Naive B cell (primary cell): Measurements from ENCODE around the gene MDFI. TPM values are rescaled to one million over a fixed set of nuclear protein-coding genes. Genes with fewer than 3 reads are reported as not detected.
A peak's percentile ranks its signal among the peaks of the same experiment; 100 is the strongest.

Experiments
- ATAC-seq, 2 donors: fragments of 150-1000 bp; cut with Tn5 transposase; 2 replicates each; pipeline ENCODE4 v1.10.0; 2021; ENCODE audit warnings: low read depth in 2 of 2, mild to moderate bottlenecking in 2 of 2, moderate library complexity in 2 of 2
- DNase-seq: peaks from one replicate; pipeline ENCODE4 v3.0.0; 2022
- H3K27ac Mint-ChIP-seq, 6 donors: one replicate each; pipeline ENCODE4 v1.8.0; 2020 to 2022; ENCODE audit warnings: mild to moderate bottlenecking in 6 of 6, mixed read lengths in 6 of 6, moderate library complexity in 5 of 6, inconsistent platforms in 2 of 6
- H3K27me3 Mint-ChIP-seq, 3 donors: one replicate each; pipeline ENCODE4 v1.8.0; 2021 to 2022; ENCODE audit warnings: mixed read lengths in 3 of 3, mild to moderate bottlenecking in 1 of 3
- H3K36me3 Mint-ChIP-seq, 2 donors: one replicate each; pipeline ENCODE4 v1.8.0; 2020 to 2022; ENCODE audit warnings: mixed read lengths in 2 of 2, inconsistent platforms in 1 of 2, mild to moderate bottlenecking in 1 of 2
- H3K4me1 Mint-ChIP-seq, 3 donors: one replicate each; pipeline ENCODE4 v1.8.0; 2020 to 2022; ENCODE audit warnings: mixed read lengths in 3 of 3, inconsistent platforms in 1 of 3, mild to moderate bottlenecking in 1 of 3, moderate library complexity in 1 of 3
- H3K4me3 Mint-ChIP-seq, 8 donors: one replicate each; pipeline ENCODE4 v1.8.0; 2020 to 2022; ENCODE audit warnings: mild to moderate bottlenecking in 8 of 8, mixed read lengths in 8 of 8, moderate library complexity in 8 of 8, inconsistent platforms in 2 of 8
- H3K9me3 Mint-ChIP-seq, 7 donors: one replicate each; pipeline ENCODE4 v1.8.0; 2020 to 2022; ENCODE audit warnings: mixed read lengths in 7 of 7, mild to moderate bottlenecking in 5 of 7, inconsistent platforms in 2 of 7, moderate library complexity in 1 of 7
- polyA plus RNA-seq, 6 donors: library from polyadenylated mRNA; unstranded; fragments of 300-500 nt; fragmentation: Illumina TruSeq; gene quantifications; one replicate each; pipeline ENCODE4 v1.2.3, GENCODE V29; 2021; ENCODE audit warnings: low read depth in 6 of 6

Gene MDFI
- polyA plus RNA-seq, 6 donors from 2014 or later = not detected

GRCh38 chr6:41597246-41598000 lies 40.8 kb upstream of the MDFI start:
- H3K36me3 Mint-ChIP-seq = no peaks in the 10 kb centered on the region
- no peaks in the 10 kb centered on the region for H3K9me3 Mint-ChIP-seq
- H3K4me3 Mint-ChIP-seq = no peak overlapping the region
- H3K27ac Mint-ChIP-seq = peak overlapping the region in 1 of 6 donors; percentile 24
- no peak for DNase-seq
- no peaks in the 10 kb centered on the region for H3K27me3 Mint-ChIP-seq
- H3K4me1 Mint-ChIP-seq = peaks cover 0 to 3% (median 0%) of the 10 kb centered on the region in 3 donors
- no peak for ATAC-seq

- Mint-ChIP-seq H3K36me3 (no peaks in the 10 kb centered on the region), H3K27ac (no peak overlapping the region), H3K9me3 (no peaks in the 10 kb centered on the region), H3K4me3 (no peak overlapping the region), H3K4me1 (peaks cover 6 to 13% (median 7%) of the 10 kb centered on the region in 3 donors), H3K27me3 (no peaks in the 10 kb centered on the region)
- no peak for DNase-seq
- ATAC-seq = no peak
Observed at GRCh38 chr6:41598670-41599014, 39.6 kb upstream of the MDFI start.

GRCh38 chr6:41599015-41599851 lies 39.0 kb upstream of the MDFI start:
- no peaks in the 10 kb centered on the region for H3K36me3 Mint-ChIP-seq
- DNase-seq (no peak), ATAC-seq (no peak)
- no peaks in the 10 kb centered on the region for H3K27me3 Mint-ChIP-seq
- no peak overlapping the region for H3K4me3 Mint-ChIP-seq
- peaks cover 6 to 13% (median 7%) of the 10 kb centered on the region in 3 donors for H3K4me1 Mint-ChIP-seq
- H3K27ac Mint-ChIP-seq = peak overlapping the region in 1 of 6 donors; percentile 74
- no peaks in the 10 kb centered on the region for H3K9me3 Mint-ChIP-seq

DNA sequence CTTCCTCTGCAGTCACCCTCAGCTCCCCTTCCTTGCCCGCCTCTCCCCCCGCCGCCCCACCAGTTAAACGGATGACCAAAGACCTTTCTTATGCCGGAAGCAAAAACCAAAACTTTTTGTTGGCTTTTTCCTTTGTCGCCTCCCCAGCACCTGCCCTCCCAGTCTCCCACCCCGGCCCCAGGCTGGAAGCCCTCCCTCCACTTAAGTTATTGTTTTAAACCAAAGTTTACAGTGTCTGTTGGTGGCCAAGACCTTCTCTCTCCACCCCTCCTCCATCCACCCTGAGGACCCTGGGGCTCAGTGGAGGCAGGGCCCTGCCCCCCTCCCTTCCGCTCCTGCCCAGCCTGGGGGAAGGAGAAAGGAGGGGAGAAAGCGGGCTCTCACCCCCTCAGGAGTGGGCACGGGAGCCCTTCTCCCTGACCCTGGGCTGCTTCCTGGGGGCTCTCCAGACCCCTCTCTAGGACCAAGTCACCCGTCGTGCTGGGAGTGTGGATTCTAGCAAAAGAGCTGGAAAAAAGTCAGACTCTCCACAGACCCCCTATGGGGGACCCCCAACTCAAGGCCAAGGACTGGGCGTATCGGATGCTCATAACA lies 38.3 kb upstream of the MDFI start:
- no peak overlapping the region for H3K4me3 Mint-ChIP-seq
- DNase-seq (no peak), ATAC-seq (no peak)
- peaks cover 0 to 3% (median 1%) of the 10 kb centered on the region in 3 donors for H3K27me3 Mint-ChIP-seq
- no peaks in the 10 kb centered on the region for H3K36me3 Mint-ChIP-seq
- peaks cover 6 to 13% (median 7%) of the 10 kb centered on the region in 3 donors for H3K4me1 Mint-ChIP-seq
- H3K27ac Mint-ChIP-seq = peak overlapping the region in 1 of 6 donors; percentile 44
- no peaks in the 10 kb centered on the region for H3K9me3 Mint-ChIP-seq

DNA sequence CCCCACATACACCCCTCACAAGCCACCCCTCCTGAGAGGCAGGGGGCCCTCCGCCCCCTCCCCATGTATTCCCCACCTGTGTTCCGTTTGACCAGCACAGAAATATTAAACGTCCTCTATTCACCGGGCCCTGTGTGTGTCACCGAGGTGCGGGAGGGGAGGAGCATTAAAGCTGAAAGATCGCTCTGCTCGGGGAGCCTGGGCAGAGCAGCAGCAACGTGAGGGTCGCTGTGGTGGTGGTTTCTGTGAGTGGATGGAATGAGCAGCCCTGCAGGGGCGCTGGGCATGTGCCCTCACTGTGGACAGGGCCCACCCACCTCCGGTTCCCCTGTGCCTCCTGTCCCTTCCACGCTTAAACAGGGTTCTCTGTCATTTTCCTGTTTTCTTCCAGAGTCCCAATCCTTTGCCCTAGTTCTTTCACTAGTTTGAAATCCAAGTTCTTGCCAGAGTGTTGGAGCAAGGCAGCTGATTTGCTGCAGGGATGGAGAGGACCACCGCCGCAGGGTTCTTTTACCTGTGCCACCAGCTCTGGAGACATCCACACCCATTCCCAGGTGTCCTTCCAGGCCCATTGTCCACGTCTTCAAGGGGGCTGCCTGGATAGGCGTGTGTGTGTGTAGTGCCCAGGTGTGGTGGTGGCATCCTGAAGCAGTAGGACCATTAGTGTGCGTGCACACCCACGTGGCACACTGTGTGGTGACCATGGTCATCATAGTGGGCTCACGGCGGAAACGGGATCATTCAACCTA lies 37.6 kb upstream of the MDFI start:
- H3K27ac Mint-ChIP-seq = peak overlapping the region in 2 of 6 donors; percentile 44 to 90
- no peak for DNase-seq
- peaks cover 1 to 10% (median 4%) of the 10 kb centered on the region in 3 donors for H3K27me3 Mint-ChIP-seq
- ATAC-seq = no peak
- no peaks in the 10 kb centered on the region for H3K36me3 Mint-ChIP-seq
- peaks cover 6 to 13% (median 7%) of the 10 kb centered on the region in 3 donors for H3K4me1 Mint-ChIP-seq
- H3K4me3 Mint-ChIP-seq = no peak overlapping the region
- H3K9me3 Mint-ChIP-seq = no peaks in the 10 kb centered on the region

DNA sequence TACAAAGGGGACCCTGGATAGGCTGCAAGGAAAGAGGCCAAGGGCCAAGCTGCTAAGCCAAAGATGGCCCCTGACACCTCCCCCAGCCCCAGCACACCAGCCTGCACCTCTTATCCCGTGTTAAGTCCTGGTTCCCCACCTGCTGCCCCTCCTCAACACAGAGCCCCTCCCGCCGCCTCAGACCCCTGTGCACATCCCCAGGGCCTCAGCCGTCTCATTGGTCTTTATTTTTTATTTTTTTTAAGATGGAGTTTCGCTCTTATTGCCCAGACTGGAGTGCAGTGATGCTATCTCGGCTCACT lies 37.1 kb upstream of the MDFI start:
- H3K27me3 Mint-ChIP-seq = peaks cover 4 to 15% (median 7%) of the 10 kb centered on the region in 3 donors
- no peaks in the 10 kb centered on the region for H3K36me3 Mint-ChIP-seq
- ATAC-seq = no peak
- no peak for DNase-seq
- H3K4me3 Mint-ChIP-seq = no peak overlapping the region
- peaks cover 6 to 13% (median 7%) of the 10 kb centered on the region in 3 donors for H3K4me1 Mint-ChIP-seq
- H3K27ac Mint-ChIP-seq = peak overlapping the region in 1 of 6 donors; percentile 90
- H3K9me3 Mint-ChIP-seq = no peaks in the 10 kb centered on the region

DNA sequence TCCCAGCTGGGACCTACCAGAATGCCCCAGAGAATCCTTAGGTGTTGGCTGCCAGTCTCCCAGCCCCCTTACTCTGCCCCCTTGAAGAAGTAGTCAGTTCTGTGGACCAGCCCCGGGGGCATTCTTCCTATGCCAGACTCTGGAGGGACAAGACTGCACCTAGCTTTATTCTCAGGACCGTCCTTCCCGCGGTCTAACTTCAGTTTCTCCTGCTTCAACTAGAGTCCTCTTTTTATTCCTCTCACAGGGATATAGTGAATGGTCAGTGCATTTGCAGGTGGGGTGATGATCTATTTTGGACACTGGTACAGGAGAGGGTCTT lies 35.9 kb upstream of the MDFI start:
- DNase-seq (no peak), ATAC-seq (no peak)
- H3K4me1 Mint-ChIP-seq = peaks cover 6 to 13% (median 7%) of the 10 kb centered on the region in 3 donors
- H3K27ac Mint-ChIP-seq = no peak overlapping the region
- H3K4me3 Mint-ChIP-seq = no peak overlapping the region
- no peaks in the 10 kb centered on the region for H3K9me3 Mint-ChIP-seq
- no peaks in the 10 kb centered on the region for H3K36me3 Mint-ChIP-seq
- peaks cover 4 to 21% (median 13%) of the 10 kb centered on the region in 3 donors for H3K27me3 Mint-ChIP-seq

DNA sequence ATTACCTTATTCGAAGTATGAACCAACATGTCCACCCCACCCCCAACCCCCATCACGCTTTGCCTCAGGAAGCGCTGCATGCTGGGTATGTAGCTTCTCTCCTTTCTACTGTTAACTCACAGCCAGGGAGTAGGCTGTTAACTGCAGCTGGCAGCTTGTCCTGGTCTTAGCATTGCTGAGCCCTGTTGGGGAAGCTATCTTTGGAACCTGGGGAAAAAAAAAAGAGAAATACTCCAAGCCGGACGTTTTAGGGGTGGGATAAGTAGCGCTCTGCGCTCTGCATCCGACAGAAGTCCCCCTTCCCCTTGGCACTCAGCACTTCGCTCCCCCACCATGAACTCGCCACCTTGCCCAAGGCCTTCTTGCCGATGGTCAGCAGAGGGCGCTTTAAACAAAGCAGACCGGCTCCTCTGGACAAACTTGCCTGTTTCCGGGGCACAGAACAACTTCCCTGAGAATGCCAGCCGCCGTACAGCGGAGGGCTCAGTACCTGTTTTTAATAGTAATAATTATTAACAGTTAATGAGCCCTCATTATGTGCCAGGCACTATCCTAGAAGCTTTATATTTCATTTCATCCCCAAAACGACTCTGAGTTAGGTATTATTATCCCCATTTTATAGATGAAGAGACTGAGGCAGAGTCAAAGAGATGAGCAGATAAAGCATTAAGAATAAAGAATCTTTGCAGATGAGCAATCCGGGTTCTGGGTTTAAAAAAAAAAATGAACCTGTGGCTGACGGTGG lies 35.2 kb upstream of the MDFI start:
- Mint-ChIP-seq H3K27me3 (peaks cover 4 to 21% (median 13%) of the 10 kb centered on the region in 3 donors), H3K9me3 (no peaks in the 10 kb centered on the region), H3K27ac (peak overlapping the region in 3 of 6 donors; percentile 1 to 53 (median 44)), H3K4me3 (peak overlapping the region in 2 of 8 donors; percentile 16 to 79), H3K36me3 (no peaks in the 10 kb centered on the region), H3K4me1 (peaks cover 6 to 13% (median 7%) of the 10 kb centered on the region in 3 donors)
- DNase-seq (peak; percentile 75), ATAC-seq (peak; percentile 87 to 91)

DNA sequence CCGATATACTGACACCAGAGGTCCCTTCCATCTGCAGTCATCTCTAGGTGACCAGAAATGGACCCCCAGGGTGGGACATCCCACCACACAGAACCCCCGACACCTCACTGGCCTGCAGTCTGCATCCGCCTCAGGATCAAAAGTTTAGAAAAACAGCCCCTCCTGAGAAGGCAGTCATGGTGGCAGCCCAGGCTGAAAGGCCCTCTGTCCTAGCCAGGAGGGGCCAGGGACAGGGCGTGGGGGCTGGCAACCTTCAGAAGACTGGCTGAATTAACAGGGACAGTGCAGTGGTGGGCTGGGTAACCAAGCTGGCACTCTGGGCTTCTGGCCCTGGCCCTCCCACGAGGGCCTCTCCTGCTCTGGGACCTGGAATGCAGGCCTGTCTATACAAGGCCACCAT lies 34.3 kb upstream of the MDFI start:
- DNase-seq (no peak), ATAC-seq (no peak)
- peak overlapping the region in 1 of 8 donors; percentile 56 for H3K4me3 Mint-ChIP-seq
- peaks cover 6 to 13% (median 7%) of the 10 kb centered on the region in 3 donors for H3K4me1 Mint-ChIP-seq
- no peak overlapping the region for H3K27ac Mint-ChIP-seq
- H3K36me3 Mint-ChIP-seq = no peaks in the 10 kb centered on the region
- H3K9me3 Mint-ChIP-seq = no peaks in the 10 kb centered on the region
- peaks cover 4 to 21% (median 13%) of the 10 kb centered on the region in 3 donors for H3K27me3 Mint-ChIP-seq

DNA sequence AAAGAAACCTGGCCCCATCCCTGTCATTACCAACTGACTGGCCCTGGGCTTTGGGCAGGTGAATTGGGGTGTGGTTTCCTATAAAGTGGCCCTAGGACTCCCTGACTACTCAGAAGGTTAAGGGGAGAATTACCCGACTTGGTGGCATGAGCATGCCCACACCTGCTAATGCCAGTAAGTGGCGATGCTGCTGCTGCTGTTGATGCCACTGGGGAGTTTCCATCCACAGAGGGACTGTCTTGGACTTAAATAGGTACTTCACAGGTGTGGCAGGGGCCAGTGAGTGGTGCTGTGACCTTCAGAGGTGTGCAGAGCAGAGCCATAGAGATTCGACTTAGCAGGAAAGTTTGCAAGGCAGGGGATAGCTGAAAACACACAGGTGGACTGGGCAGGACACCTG lies 32.6 kb upstream of the MDFI start:
- H3K27me3 Mint-ChIP-seq = peaks cover 9 to 25% (median 15%) of the 10 kb centered on the region in 3 donors
- H3K9me3 Mint-ChIP-seq = peaks cover 0 to 1% (median 0%) of the 10 kb centered on the region in 7 donors
- H3K36me3 Mint-ChIP-seq = no peaks in the 10 kb centered on the region
- ATAC-seq (no peak), DNase-seq (no peak)
- H3K27ac Mint-ChIP-seq = peak overlapping the region in 2 of 6 donors; percentile 1 to 57
- peaks cover 6 to 13% (median 7%) of the 10 kb centered on the region in 3 donors for H3K4me1 Mint-ChIP-seq
- peak overlapping the region in 1 of 8 donors; percentile 11 for H3K4me3 Mint-ChIP-seq

DNA sequence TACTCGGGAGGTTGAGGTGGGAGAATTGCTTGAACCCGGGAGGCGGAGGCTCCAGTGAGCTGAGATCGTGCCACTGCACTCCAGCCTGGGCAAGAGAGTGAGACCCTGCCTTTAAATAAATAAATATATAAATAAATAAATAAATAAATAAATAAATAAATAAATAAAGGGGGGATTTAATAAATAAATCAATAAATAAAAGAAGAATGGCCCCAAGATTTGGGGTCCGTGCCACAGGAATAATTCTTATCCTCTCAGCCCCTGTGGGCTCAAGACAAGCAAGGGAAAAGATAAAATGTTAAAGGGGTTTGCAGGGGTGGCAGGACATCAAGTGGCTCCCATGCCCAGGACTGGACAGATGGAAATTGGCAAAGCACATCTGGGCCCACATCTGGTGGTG lies 31.2 kb upstream of the MDFI start:
- ATAC-seq (no peak), DNase-seq (no peak)
- Mint-ChIP-seq H3K27me3 (peaks cover 14 to 29% (median 23%) of the 10 kb centered on the region in 3 donors), H3K4me3 (no peak overlapping the region), H3K36me3 (no peaks in the 10 kb centered on the region), H3K27ac (no peak overlapping the region), H3K9me3 (peaks cover 0 to 4% (median 0%) of the 10 kb centered on the region in 7 donors), H3K4me1 (peaks cover 6 to 13% (median 7%) of the 10 kb centered on the region in 3 donors)

GRCh38 chr6:41607736-41608135 lies 30.5 kb upstream of the MDFI start:
- ATAC-seq (no peak), DNase-seq (no peak)
- Mint-ChIP-seq H3K36me3 (peaks cover 0 to 6% of the 10 kb centered on the region in 2 donors), H3K9me3 (peaks cover 0 to 6% (median 4%) of the 10 kb centered on the region in 7 donors), H3K4me1 (peaks cover 4 to 7% (median 5%) of the 10 kb centered on the region in 3 donors), H3K27ac (peak overlapping the region in 1 of 6 donors; percentile 92), H3K4me3 (peak overlapping the region in 1 of 8 donors; percentile 63), H3K27me3 (peaks cover 14 to 34% (median 27%) of the 10 kb centered on the region in 3 donors)
